ENCODE data around the gene PSMD3.

DNA sequence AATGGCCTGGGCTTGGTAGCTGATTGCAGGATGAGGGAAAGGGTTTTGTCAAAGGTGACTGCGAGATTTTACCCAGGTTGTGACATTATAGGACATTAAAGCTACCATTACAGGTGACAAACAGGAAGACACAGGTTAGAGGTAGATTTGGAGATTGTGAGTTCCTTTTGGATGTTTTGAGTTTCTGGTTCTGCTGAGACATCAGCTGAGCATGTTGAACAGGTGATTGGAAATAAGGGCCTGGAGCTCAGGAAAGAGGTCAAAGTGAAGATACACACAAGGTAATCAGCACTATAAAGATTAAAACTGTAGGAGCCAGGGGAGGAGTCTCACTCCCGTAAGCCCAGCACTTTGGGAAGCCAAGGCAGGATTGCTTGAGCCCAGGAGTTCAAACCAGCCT is 11.8 kb upstream of the PSMD3 start:
- TF ChIP-seq, protein P1, sequence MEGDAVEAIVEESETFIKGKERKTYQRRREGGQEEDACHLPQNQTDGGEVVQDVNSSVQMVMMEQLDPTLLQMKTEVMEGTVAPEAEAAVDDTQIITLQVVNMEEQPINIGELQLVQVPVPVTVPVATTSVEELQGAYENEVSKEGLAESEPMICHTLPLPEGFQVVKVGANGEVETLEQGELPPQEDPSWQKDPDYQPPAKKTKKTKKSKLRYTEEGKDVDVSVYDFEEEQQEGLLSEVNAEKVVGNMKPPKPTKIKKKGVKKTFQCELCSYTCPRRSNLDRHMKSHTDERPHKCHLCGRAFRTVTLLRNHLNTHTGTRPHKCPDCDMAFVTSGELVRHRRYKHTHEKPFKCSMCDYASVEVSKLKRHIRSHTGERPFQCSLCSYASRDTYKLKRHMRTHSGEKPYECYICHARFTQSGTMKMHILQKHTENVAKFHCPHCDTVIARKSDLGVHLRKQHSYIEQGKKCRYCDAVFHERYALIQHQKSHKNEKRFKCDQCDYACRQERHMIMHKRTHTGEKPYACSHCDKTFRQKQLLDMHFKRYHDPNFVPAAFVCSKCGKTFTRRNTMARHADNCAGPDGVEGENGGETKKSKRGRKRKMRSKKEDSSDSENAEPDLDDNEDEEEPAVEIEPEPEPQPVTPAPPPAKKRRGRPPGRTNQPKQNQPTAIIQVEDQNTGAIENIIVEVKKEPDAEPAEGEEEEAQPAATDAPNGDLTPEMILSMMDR (IDR thresholded peaks at IDR 0.05) = no peak
- TF ChIP-seq, protein P2, sequence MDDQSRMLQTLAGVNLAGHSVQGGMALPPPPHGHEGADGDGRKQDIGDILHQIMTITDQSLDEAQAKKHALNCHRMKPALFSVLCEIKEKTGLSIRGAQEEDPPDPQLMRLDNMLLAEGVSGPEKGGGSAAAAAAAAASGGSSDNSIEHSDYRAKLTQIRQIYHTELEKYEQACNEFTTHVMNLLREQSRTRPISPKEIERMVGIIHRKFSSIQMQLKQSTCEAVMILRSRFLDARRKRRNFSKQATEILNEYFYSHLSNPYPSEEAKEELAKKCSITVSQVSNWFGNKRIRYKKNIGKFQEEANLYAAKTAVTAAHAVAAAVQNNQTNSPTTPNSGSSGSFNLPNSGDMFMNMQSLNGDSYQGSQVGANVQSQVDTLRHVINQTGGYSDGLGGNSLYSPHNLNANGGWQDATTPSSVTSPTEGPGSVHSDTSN (IDR thresholded peaks at IDR 0.05) = no peak
- no peak for TF ChIP-seq EP300 (IDR thresholded peaks at IDR 0.05)
- TF ChIP-seq JUN (IDR thresholded peaks at IDR 0.05) = no peak
- no peak for TF ChIP-seq CHD4 (IDR thresholded peaks at IDR 0.05; ENCODE audit: borderline replicate concordance)
- TF ChIP-seq FOSL2 (IDR thresholded peaks at IDR 0.05) = no peak
- no peak for TF ChIP-seq FOSL2 (CRISPR knock-in tag; IDR thresholded peaks at IDR 0.05)
- no peak for TF ChIP-seq POLR2A (IDR thresholded peaks at IDR 0.05; ENCODE audit: low read length)
- TF ChIP-seq HDAC2 (IDR thresholded peaks at IDR 0.05) = no peak
- TF ChIP-seq MAZ (IDR thresholded peaks at IDR 0.05; ENCODE audit: borderline replicate concordance, low read depth, low read length) = no peak
- TF ChIP-seq BHLHE40 (IDR thresholded peaks at IDR 0.05; ENCODE audit: low read depth, low read length) = no peak
- no peak for TF ChIP-seq FOSB (CRISPR knock-in tag; IDR thresholded peaks at IDR 0.05)
